ENCODE measurements around the gene NEDD1. TPM values are rescaled to one million over a fixed set of nuclear protein-coding genes. Genes with fewer than 3 reads are reported as not detected.

The NEDD1 gene
- total RNA-seq, 1 donor from 2014 or later: 31.3 TPM

- Histone ChIP-seq H3K4me2 (ENCODE audit: low read length) (no peak overlapping the region), H3K27ac (ENCODE audit: low read depth, low read length) (no peak overlapping the region), H3K36me3 (ENCODE audit: insufficient read depth, low read length) (no peaks in the 10 kb centered on the region), H4K20me1 (ENCODE audit: insufficient read depth, low read length) (no peaks in the 10 kb centered on the region), H3K4me1 (ENCODE audit: insufficient read depth, low read length) (peaks cover 3% of the 10 kb centered on the region), H3K79me2 (ENCODE audit: insufficient read depth, low read length) (no peaks in the 10 kb centered on the region), H3K27me3 (ENCODE audit: insufficient read depth, low read length) (no peaks in the 10 kb centered on the region), H3K9ac (ENCODE audit: low read length) (no peak overlapping the region), H2AFZ (ENCODE audit: low read depth, low read length) (no peak overlapping the region), H3K4me3 (ENCODE audit: insufficient read depth, low read depth, low read length) (no peak overlapping the region), H3K9me3 (ENCODE audit: insufficient read depth, low read depth, low read length) (no peaks in the 10 kb centered on the region)
- Mint-ChIP-seq H3K27me3 (ENCODE audit: low read depth, unreplicated experiment) (no peaks in the 10 kb centered on the region), H3K36me3 (ENCODE audit: low read depth, unreplicated experiment) (no peaks in the 10 kb centered on the region), H3K9me3 (ENCODE audit: unreplicated experiment) (no peaks in the 10 kb centered on the region), H3K4me3 (ENCODE audit: unreplicated experiment) (no peak overlapping the region), H3K27ac (ENCODE audit: unreplicated experiment) (no peak overlapping the region), H3K4me1 (ENCODE audit: low read depth, unreplicated experiment) (peaks cover 16% of the 10 kb centered on the region)
- FAIRE-seq: peak; percentile 13
- DNase-seq (ENCODE audit: low read depth): no peak
- no peak for TF ChIP-seq EZH2 (IDR thresholded peaks at IDR 0.05; ENCODE audit: insufficient read depth, low read length)
- TF ChIP-seq, protein P1, sequence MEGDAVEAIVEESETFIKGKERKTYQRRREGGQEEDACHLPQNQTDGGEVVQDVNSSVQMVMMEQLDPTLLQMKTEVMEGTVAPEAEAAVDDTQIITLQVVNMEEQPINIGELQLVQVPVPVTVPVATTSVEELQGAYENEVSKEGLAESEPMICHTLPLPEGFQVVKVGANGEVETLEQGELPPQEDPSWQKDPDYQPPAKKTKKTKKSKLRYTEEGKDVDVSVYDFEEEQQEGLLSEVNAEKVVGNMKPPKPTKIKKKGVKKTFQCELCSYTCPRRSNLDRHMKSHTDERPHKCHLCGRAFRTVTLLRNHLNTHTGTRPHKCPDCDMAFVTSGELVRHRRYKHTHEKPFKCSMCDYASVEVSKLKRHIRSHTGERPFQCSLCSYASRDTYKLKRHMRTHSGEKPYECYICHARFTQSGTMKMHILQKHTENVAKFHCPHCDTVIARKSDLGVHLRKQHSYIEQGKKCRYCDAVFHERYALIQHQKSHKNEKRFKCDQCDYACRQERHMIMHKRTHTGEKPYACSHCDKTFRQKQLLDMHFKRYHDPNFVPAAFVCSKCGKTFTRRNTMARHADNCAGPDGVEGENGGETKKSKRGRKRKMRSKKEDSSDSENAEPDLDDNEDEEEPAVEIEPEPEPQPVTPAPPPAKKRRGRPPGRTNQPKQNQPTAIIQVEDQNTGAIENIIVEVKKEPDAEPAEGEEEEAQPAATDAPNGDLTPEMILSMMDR (IDR thresholded peaks at IDR 0.05; ENCODE audit: insufficient read depth, low read depth, low read length): no peak
These were observed 40.1 kb upstream of the NEDD1 start for GRCh38 chr12:96866801-96867590.

DNA sequence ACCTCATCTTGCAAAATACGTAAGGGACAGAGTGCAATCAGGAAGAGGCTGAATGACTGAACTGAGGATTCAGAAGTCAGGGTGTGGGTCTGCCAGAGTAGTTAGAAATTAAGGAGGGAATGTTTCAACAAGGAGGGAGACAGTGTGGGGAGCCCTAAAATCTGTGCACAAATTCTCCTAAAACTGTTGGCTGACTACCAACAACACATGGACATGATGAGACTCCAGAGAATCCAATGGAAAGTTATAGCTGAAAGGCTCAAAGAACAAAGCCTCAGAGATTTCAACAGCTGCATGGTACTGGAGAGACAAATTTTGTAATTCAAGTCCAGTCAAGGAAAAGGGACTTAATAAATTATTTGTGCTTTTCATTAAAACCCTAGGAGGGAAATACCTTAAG, 36.1 kb upstream of the NEDD1 start:
- Histone ChIP-seq H4K20me1 (ENCODE audit: insufficient read depth, low read length) (no peaks in the 10 kb centered on the region), H3K9me3 (ENCODE audit: insufficient read depth, low read depth, low read length) (no peaks in the 10 kb centered on the region), H3K79me2 (ENCODE audit: insufficient read depth, low read length) (no peaks in the 10 kb centered on the region), H3K4me2 (ENCODE audit: low read length) (no peak overlapping the region), H2AFZ (ENCODE audit: low read depth, low read length) (no peak overlapping the region), H3K4me1 (ENCODE audit: insufficient read depth, low read length) (no peaks in the 10 kb centered on the region), H3K27me3 (ENCODE audit: insufficient read depth, low read length) (no peaks in the 10 kb centered on the region), H3K27ac (ENCODE audit: low read depth, low read length) (no peak overlapping the region), H3K36me3 (ENCODE audit: insufficient read depth, low read length) (no peaks in the 10 kb centered on the region), H3K4me3 (ENCODE audit: insufficient read depth, low read depth, low read length) (no peak overlapping the region), H3K9ac (ENCODE audit: low read length) (no peak overlapping the region)
- TF ChIP-seq, protein P1 (IDR thresholded peaks at IDR 0.05; ENCODE audit: insufficient read depth, low read depth, low read length): no peak
- no peak for TF ChIP-seq EZH2 (IDR thresholded peaks at IDR 0.05; ENCODE audit: insufficient read depth, low read length)
- FAIRE-seq: peak; percentile 54
- H3K36me3 Mint-ChIP-seq (ENCODE audit: low read depth, unreplicated experiment): no peaks in the 10 kb centered on the region
- no peak overlapping the region for H3K4me3 Mint-ChIP-seq (ENCODE audit: unreplicated experiment)
- no peak overlapping the region for H3K27ac Mint-ChIP-seq (ENCODE audit: unreplicated experiment)
- H3K27me3 Mint-ChIP-seq (ENCODE audit: low read depth, unreplicated experiment): no peaks in the 10 kb centered on the region
- no peak for DNase-seq (ENCODE audit: low read depth)
- no peaks in the 10 kb centered on the region for H3K9me3 Mint-ChIP-seq (ENCODE audit: unreplicated experiment)
- no peaks in the 10 kb centered on the region for H3K4me1 Mint-ChIP-seq (ENCODE audit: low read depth, unreplicated experiment)

GRCh38 chr12:96872961-96873360, 34.1 kb upstream of the NEDD1 start:
- Mint-ChIP-seq H3K4me1 (ENCODE audit: low read depth, unreplicated experiment) (peaks cover 9% of the 10 kb centered on the region), H3K4me3 (ENCODE audit: unreplicated experiment) (no peak overlapping the region), H3K9me3 (ENCODE audit: unreplicated experiment) (no peaks in the 10 kb centered on the region), H3K36me3 (ENCODE audit: low read depth, unreplicated experiment) (no peaks in the 10 kb centered on the region), H3K27me3 (ENCODE audit: low read depth, unreplicated experiment) (no peaks in the 10 kb centered on the region), H3K27ac (ENCODE audit: unreplicated experiment) (no peak overlapping the region)
- Histone ChIP-seq H3K27me3 (ENCODE audit: insufficient read depth, low read length) (no peaks in the 10 kb centered on the region), H3K9ac (ENCODE audit: low read length) (no peak overlapping the region), H3K79me2 (ENCODE audit: insufficient read depth, low read length) (no peaks in the 10 kb centered on the region), H4K20me1 (ENCODE audit: insufficient read depth, low read length) (no peaks in the 10 kb centered on the region), H3K36me3 (ENCODE audit: insufficient read depth, low read length) (no peaks in the 10 kb centered on the region), H3K9me3 (ENCODE audit: insufficient read depth, low read depth, low read length) (no peaks in the 10 kb centered on the region), H3K4me3 (ENCODE audit: insufficient read depth, low read depth, low read length) (no peak overlapping the region), H2AFZ (ENCODE audit: low read depth, low read length) (no peak overlapping the region), H3K4me2 (ENCODE audit: low read length) (no peak overlapping the region), H3K27ac (ENCODE audit: low read depth, low read length) (no peak overlapping the region), H3K4me1 (ENCODE audit: insufficient read depth, low read length) (peaks cover under 1% of the 10 kb centered on the region)
- TF ChIP-seq, protein P1 (IDR thresholded peaks at IDR 0.05; ENCODE audit: insufficient read depth, low read depth, low read length): no peak
- TF ChIP-seq EZH2 (IDR thresholded peaks at IDR 0.05; ENCODE audit: insufficient read depth, low read length): no peak
- no peak for FAIRE-seq
- no peak for DNase-seq (ENCODE audit: low read depth)
